ENCODE results near the gene HBA2. TPM values are rescaled to one million over a fixed set of nuclear protein-coding genes. Genes with fewer than 3 reads are reported as not detected.
A peak's percentile ranks its signal among the peaks of the same experiment; 100 is the strongest.
"Not testable (repeated sequence)": the region's sequence is repeated elsewhere in the genome, so short reads cannot be mapped to it uniquely, and the experiment has no call there.

HBA2 gene
- total RNA-seq, 1 experiment from 2014 or later, result not detected

GRCh38 chr16:176006-176405 lies 3.3 kb downstream of the HBA2 start:
- not testable (repeated sequence) for H3K36me3 ChIP-seq (replicated peaks; ENCODE audit: control insufficient read depth, insufficient read depth, low read length); H3K4me3 ChIP-seq (ENCODE audit: insufficient read depth, low read depth, low read length); DNase-seq
- H3K27me3 ChIP-seq (ENCODE audit: control insufficient read depth, insufficient read depth, low read length), result peaks cover 80% of the 10 kb centered on the region

GRCh38 chr16:176477-177382 lies 4.1 kb downstream of the HBA2 start, which contains the start of gene HBA1:
TSS of gene HBA1 (plus strand) at chr16:176680. CDS start at chr16:176717, 37 bp downstream.
- not testable (repeated sequence) for DNase-seq; H3K4me3 ChIP-seq (ENCODE audit: insufficient read depth, low read depth, low read length); H3K36me3 ChIP-seq (replicated peaks; ENCODE audit: control insufficient read depth, insufficient read depth, low read length)
- H3K27me3 ChIP-seq (ENCODE audit: control insufficient read depth, insufficient read depth, low read length), result peaks cover 76% of the 10 kb centered on the region

GRCh38 chr16:177394-177822 lies 4.7 kb downstream of the HBA2 start:
- Histone ChIP-seq H3K27me3 (ENCODE audit: control insufficient read depth, insufficient read depth, low read length) (peaks cover 72% of the 10 kb centered on the region), H3K4me3 (ENCODE audit: insufficient read depth, low read depth, low read length) (no peak overlapping the region), H3K36me3 (replicated peaks; ENCODE audit: control insufficient read depth, insufficient read depth, low read length) (no peaks in the 10 kb centered on the region)
- peak; percentile 71 for DNase-seq

DNA sequence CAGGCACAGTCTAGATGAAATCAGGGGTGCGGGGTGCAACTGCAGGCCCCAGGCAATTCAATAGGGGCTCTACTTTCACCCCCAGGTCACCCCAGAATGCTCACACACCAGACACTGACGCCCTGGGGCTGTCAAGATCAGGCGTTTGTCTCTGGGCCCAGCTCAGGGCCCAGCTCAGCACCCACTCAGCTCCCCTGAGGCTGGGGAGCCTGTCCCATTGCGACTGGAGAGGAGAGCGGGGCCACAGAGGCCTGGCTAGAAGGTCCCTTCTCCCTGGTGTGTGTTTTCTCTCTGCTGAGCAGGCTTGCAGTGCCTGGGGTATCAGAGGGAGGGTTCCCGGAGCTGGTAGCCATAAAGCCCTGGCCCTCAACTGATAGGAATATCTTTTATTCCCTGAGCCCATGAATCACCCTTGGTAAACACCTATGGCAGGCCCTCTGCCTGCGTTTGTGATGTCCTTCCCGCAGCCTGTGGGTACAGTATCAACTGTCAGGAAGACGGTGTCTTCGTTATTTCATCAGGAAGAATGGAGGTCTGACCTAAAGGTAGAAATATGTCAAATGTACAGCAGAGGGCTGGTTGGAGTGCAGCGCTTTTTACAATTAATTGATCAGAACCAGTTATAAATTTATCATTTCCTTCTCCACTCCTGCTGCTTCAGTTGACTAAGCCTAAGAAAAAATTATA lies 5.4 kb downstream of the HBA2 start:
- peak; percentile 44 for DNase-seq
- Histone ChIP-seq H3K4me3 (ENCODE audit: insufficient read depth, low read depth, low read length) (no peak overlapping the region), H3K36me3 (replicated peaks; ENCODE audit: control insufficient read depth, insufficient read depth, low read length) (no peaks in the 10 kb centered on the region), H3K27me3 (ENCODE audit: control insufficient read depth, insufficient read depth, low read length) (peaks cover 71% of the 10 kb centered on the region)

- Histone ChIP-seq H3K36me3 (replicated peaks; ENCODE audit: control insufficient read depth, insufficient read depth, low read length) (no peaks in the 10 kb centered on the region), H3K4me3 (ENCODE audit: insufficient read depth, low read depth, low read length) (no peak overlapping the region), H3K27me3 (ENCODE audit: control insufficient read depth, insufficient read depth, low read length) (peaks cover 66% of the 10 kb centered on the region)
- DNase-seq, result no peak
Measured at GRCh38 chr16:178668-179015, 6.0 kb downstream of the HBA2 start.

- DNase-seq, result peak; percentile 15
- peaks cover 61% of the 10 kb centered on the region for H3K27me3 ChIP-seq (ENCODE audit: control insufficient read depth, insufficient read depth, low read length)
- no peak overlapping the region for H3K4me3 ChIP-seq (ENCODE audit: insufficient read depth, low read depth, low read length)
- no peaks in the 10 kb centered on the region for H3K36me3 ChIP-seq (replicated peaks; ENCODE audit: control insufficient read depth, insufficient read depth, low read length)
Measured at GRCh38 chr16:179211-180092, 6.8 kb downstream of the HBA2 start.

DNA sequence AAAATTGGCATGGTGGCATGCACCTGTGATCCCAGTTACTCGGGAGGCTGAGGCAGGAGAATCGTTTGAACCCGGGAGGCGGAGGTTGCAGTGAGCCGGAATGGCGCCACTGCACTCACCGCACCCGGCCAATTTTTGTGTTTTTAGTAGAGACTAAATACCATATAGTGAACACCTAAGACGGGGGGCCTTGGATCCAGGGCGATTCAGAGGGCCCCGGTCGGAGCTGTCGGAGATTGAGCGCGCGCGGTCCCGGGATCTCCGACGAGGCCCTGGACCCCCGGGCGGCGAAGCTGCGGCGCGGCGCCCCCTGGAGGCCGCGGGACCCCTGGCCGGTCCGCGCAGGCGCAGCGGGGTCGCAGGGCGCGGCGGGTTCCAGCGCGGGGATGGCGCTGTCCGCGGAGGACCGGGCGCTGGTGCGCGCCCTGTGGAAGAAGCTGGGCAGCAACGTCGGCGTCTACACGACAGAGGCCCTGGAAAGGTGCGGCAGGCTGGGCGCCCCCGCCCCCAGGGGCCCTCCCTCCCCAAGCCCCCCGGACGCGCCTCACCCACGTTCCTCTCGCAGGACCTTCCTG lies 7.5 kb downstream of the HBA2 start, which contains the start of gene HBQ1:
TSS of gene HBQ1 (plus strand) at position 359 of the 575 bp plus-strand sequence. CDS start at position 387, 28 bp downstream.
- DNase-seq, result peak; percentile 95
- peaks cover 54% of the 10 kb centered on the region for H3K27me3 ChIP-seq (ENCODE audit: control insufficient read depth, insufficient read depth, low read length)
- H3K4me3 ChIP-seq (ENCODE audit: insufficient read depth, low read depth, low read length), result peak within 1 kb of the TSS; percentile 39
- H3K36me3 ChIP-seq (replicated peaks; ENCODE audit: control insufficient read depth, insufficient read depth, low read length), result no peaks in the 10 kb centered on the region; the same call in 1 of the 2 replicates

DNA sequence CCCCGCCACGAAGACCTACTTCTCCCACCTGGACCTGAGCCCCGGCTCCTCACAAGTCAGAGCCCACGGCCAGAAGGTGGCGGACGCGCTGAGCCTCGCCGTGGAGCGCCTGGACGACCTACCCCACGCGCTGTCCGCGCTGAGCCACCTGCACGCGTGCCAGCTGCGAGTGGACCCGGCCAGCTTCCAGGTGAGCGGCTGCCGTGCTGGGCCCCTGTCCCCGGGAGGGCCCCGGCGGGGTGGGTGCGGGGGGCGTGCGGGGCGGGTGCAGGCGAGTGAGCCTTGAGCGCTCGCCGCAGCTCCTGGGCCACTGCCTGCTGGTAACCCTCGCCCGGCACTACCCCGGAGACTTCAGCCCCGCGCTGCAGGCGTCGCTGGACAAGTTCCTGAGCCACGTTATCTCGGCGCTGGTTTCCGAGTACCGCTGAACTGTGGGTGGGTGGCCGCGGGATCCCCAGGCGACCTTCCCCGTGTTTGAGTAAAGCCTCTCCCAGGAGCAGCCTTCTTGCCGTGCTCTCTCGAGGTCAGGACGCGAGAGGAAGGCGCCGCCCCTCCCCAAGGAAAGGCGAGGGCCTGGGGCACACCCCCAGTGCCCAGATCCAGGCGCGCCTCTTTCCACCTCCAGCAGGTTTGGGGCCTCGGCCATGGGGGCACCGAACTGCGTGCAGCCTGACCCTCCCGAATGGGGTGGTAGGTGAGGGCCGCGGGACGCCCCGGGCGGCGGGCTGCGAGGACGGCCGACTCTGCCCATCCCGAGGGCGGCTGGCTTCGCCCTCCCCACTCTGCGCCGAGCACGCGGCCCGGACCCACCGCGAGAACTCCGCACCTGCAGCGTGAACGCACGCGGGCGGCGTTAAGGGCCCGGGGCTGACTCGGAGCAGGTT lies 8.2 kb downstream of the HBA2 start:
- DNase-seq, result peak; percentile 99
- Histone ChIP-seq H3K36me3 (replicated peaks; ENCODE audit: control insufficient read depth, insufficient read depth, low read length) (no peaks in the 10 kb centered on the region; the same call in 1 of the 2 replicates), H3K27me3 (ENCODE audit: control insufficient read depth, insufficient read depth, low read length) (peaks cover 46% of the 10 kb centered on the region)

GRCh38 chr16:181565-182021 lies 8.9 kb downstream of the HBA2 start:
- Histone ChIP-seq H3K27me3 (ENCODE audit: control insufficient read depth, insufficient read depth, low read length) (peaks cover 43% of the 10 kb centered on the region), H3K36me3 (replicated peaks; ENCODE audit: control insufficient read depth, insufficient read depth, low read length) (no peaks in the 10 kb centered on the region; the same call in 1 of the 2 replicates), H3K4me3 (ENCODE audit: insufficient read depth, low read depth, low read length) (no peak overlapping the region)
- peak; percentile 74 for DNase-seq

More for the DNA sequence above, 8.2 kb downstream of the HBA2 start:
- peak overlapping the region; percentile 39 for H3K4me3 ChIP-seq (ENCODE audit: insufficient read depth, low read depth, low read length)

- Histone ChIP-seq H3K27me3 (ENCODE audit: control insufficient read depth, insufficient read depth, low read length) (peaks cover 31% of the 10 kb centered on the region), H3K4me3 (ENCODE audit: insufficient read depth, low read depth, low read length) (no peak overlapping the region), H3K36me3 (replicated peaks; ENCODE audit: control insufficient read depth, insufficient read depth, low read length) (peaks cover 4% of the 10 kb centered on the region)
- no peak for DNase-seq
Measured at GRCh38 chr16:183005-183404, 10.3 kb downstream of the HBA2 start.

DNA sequence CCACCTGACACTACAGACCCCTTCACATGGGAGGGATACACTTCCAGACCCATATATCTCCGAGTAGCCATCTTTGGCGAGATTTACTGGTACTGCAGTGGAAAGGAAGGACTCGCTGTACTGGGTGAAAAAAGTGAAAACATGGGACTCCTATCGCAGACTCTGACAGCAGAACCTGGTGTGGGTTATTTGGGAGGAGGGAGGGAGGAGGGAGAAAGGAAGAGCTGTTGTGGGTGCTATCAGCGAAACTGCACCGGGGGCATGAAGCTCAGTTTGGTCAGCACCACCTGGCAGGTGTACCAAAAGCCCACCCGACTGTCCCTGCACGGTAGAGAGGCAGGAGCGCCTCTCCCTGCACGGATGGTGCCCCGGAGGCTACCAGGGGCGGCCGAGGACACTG lies 12.5 kb downstream of the HBA2 start:
- peaks cover 16% of the 10 kb centered on the region for H3K36me3 ChIP-seq (replicated peaks; ENCODE audit: control insufficient read depth, insufficient read depth, low read length)
- peak; percentile 40 for DNase-seq
- H3K27me3 ChIP-seq (ENCODE audit: control insufficient read depth, insufficient read depth, low read length), result peaks cover 11% of the 10 kb centered on the region
- no peak overlapping the region for H3K4me3 ChIP-seq (ENCODE audit: insufficient read depth, low read depth, low read length)

- H3K36me3 ChIP-seq (replicated peaks; ENCODE audit: control insufficient read depth, insufficient read depth, low read length), result peaks cover 18% of the 10 kb centered on the region
- peaks cover 6% of the 10 kb centered on the region for H3K27me3 ChIP-seq (ENCODE audit: control insufficient read depth, insufficient read depth, low read length)
- no peak overlapping the region for H3K4me3 ChIP-seq (ENCODE audit: insufficient read depth, low read depth, low read length)
- peak; percentile 47 for DNase-seq
Measured at GRCh38 chr16:185691-186090, 13.0 kb downstream of the HBA2 start.

- Histone ChIP-seq H3K4me3 (ENCODE audit: insufficient read depth, low read depth, low read length) (no peak overlapping the region), H3K36me3 (replicated peaks; ENCODE audit: control insufficient read depth, insufficient read depth, low read length) (peaks cover 30% of the 10 kb centered on the region), H3K27me3 (ENCODE audit: control insufficient read depth, insufficient read depth, low read length) (no peaks in the 10 kb centered on the region)
- DNase-seq, result no peak
Measured at GRCh38 chr16:187330-187729, 14.7 kb downstream of the HBA2 start.

Data from H7 (cell line).